ENCODE results near the gene WBP1.
A peak's percentile ranks its signal among the peaks of the same experiment; 100 is the strongest.
"Not testable (repeated sequence)": the region's sequence is repeated elsewhere in the genome, so short reads cannot be mapped to it uniquely, and the experiment has no call there.

WBP1 gene

GRCh38 chr2:74458132-74458937 lies at the start of gene WBP1:
WBP1 (plus strand) TSS chr2:74458438; CDS start chr2:74458603, 165 bp downstream.
- peak; percentile 100 for DNase-seq

GRCh38 chr2:74413001-74413698 lies 45.1 kb upstream of the WBP1 start:
- no peak for DNase-seq

GRCh38 chr2:74414441-74414840 lies 43.8 kb upstream of the WBP1 start:
- DNase-seq, result no peak

GRCh38 chr2:74414881-74415761 lies 43.1 kb upstream of the WBP1 start:
- DNase-seq, result peak; percentile 31

GRCh38 chr2:74415762-74416395 lies 42.4 kb upstream of the WBP1 start:
- DNase-seq, result no peak

- DNase-seq, result no peak
Observed at GRCh38 chr2:74416778-74417177, 41.5 kb upstream of the WBP1 start.

GRCh38 chr2:74417197-74417596 lies 41.0 kb upstream of the WBP1 start:
- no peak for DNase-seq

- no peak for DNase-seq
Observed at GRCh38 chr2:74417763-74418162, 40.5 kb upstream of the WBP1 start.

GRCh38 chr2:74418312-74418711 lies 39.9 kb upstream of the WBP1 start:
- no peak for DNase-seq

- no peak for DNase-seq
Observed at GRCh38 chr2:74419345-74419744, 38.9 kb upstream of the WBP1 start.

GRCh38 chr2:74420006-74420405 lies 38.2 kb upstream of the WBP1 start:
- DNase-seq, result no peak

GRCh38 chr2:74420443-74421103 lies 37.7 kb upstream of the WBP1 start:
- not testable (repeated sequence) for DNase-seq

GRCh38 chr2:74421221-74421870 lies 36.9 kb upstream of the WBP1 start, which contains the start of the genes C2orf81 and WDR54:
C2orf81 (minus strand) TSS chr2:74421619; CDS start chr2:74421560, 59 bp downstream.
WDR54 (plus strand) TSS chr2:74421730; CDS start chr2:74422154, 424 bp downstream.
- DNase-seq, result peak; percentile 89

- no peak for DNase-seq
Observed at GRCh38 chr2:74423231-74424095, 34.8 kb upstream of the WBP1 start.

GRCh38 chr2:74424139-74424992 lies 33.9 kb upstream of the WBP1 start:
- no peak for DNase-seq

- DNase-seq, result no peak
Observed at GRCh38 chr2:74424995-74425406, 33.2 kb upstream of the WBP1 start.

GRCh38 chr2:74425523-74425922 lies 32.7 kb upstream of the WBP1 start:
- DNase-seq, result no peak

GRCh38 chr2:74426181-74426758 lies 32.0 kb upstream of the WBP1 start:
- no peak for DNase-seq

- DNase-seq, result no peak
Observed at GRCh38 chr2:74427551-74427950, 30.7 kb upstream of the WBP1 start.
